GM21786 (cell line): Measurements from ENCODE around the gene ZNF132.
"Not testable (repeated sequence)": the region's sequence is repeated elsewhere in the genome, so short reads cannot be mapped to it uniquely, and the experiment has no call there.

Source experiments
- ATAC-seq: cut with Tn5 transposase; IDR thresholded peaks from one replicate; pipeline ENCODE4 v1.9.1; 2021; ENCODE audit not compliant: unreplicated experiment

ZNF132 gene

DNA sequence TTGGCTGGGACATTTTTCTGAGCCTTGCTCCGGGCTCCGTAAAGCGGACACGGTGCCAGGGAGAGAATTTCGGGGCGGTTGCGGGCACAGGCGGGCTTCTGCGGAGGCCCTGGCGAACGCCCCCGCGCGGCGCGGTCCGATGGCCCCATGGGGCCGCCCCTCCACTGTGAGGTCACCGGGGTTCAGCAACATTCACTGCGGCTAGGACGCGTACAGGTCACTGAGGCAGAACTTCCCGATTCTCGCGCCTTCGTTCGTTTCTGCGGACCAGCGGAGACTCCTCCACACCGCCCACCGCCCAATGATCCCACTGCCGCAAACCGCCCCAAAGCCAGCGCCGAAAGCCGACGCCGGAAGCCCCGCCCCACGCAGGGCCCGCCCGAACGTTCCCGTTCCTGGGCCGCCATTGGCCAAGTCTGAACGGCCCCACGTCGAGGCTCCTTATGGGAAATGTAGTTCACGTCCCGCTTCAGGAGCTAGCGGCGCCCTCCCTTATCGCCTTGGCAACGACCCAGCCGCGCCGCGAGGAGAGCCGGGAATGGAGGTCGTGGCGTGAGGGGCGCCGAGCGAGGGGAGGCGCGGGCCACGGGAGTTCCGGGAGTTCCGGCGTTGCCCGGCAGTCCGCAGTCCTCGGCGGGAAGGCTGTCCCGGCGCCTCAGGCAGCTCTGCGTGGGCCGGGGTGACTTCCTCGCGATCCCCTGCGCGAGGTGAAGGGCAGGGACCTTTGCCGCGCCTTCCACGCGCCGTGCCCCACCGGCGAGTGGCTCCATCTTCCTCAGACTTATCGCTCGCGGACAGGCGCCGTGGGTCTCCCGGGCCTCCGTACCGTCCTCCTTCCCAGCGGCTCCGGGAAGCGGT is 31.6 kb downstream of the ZNF132 start, which contains the start of gene ZNF584:
ZNF584 (plus strand) TSS at position 498 of the 858 bp plus-strand sequence. CDS start 499 bp downstream, outside the sequence.
- ATAC-seq, result peak; percentile 90

DNA sequence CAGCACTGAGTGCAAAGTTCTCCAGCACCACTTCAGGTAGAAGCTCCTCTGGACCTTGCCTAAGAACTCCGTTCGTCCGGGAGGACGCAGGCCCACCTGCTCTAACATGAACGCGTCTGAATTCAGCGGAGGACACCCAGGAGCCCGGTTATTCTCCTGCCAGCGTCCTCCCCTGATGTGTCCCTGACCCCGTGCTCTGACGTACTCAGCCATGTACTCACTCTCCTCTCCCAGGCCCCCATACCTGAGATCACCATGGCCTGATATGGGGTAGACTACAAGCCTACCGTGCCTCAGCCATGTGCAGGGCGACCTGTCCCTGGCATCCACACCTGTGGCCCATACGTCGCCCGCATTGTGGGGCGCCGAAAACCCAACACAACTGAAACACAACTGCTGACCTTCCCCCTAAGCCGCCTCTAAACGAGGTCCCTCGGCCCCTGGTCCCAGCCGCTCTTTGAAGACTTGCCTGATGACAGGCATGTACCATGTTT is 32.2 kb downstream of the ZNF132 start:
- no peak for ATAC-seq

- no peak for ATAC-seq
Measured at GRCh38 chr19:58406818-58407657, 32.9 kb downstream of the ZNF132 start.

GRCh38 chr19:58403920-58404478 is 36.0 kb downstream of the ZNF132 start:
- ATAC-seq, result not testable (repeated sequence)

DNA sequence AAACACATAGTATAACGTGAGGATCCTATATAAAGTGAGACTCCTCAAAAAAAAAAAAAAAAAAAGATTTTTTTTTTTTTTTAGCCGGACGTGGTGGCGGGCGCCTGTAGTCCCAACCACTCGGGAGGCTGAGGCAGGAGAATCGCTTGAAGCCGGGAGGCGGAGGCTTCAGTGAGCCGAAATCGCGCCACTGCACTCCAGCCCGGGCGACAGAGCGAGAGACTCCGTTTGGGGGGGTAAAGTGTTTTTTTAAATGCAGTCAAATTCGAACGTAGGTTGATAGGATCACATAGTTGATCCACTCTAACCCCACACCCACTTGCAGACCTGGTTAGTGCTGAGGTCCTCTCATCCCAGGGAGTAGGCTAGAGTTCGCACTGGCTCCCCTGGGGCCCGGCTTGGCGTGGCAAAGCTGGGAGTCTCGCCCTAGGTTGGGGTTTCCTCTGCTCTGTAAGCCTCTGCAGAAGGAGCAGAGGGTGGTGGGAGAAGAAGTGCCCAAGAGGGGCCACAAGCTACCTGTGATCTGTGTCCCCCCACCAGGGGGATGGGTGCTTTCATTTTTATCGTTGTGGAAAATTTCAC is 38.0 kb downstream of the ZNF132 start:
- no peak for ATAC-seq

DNA sequence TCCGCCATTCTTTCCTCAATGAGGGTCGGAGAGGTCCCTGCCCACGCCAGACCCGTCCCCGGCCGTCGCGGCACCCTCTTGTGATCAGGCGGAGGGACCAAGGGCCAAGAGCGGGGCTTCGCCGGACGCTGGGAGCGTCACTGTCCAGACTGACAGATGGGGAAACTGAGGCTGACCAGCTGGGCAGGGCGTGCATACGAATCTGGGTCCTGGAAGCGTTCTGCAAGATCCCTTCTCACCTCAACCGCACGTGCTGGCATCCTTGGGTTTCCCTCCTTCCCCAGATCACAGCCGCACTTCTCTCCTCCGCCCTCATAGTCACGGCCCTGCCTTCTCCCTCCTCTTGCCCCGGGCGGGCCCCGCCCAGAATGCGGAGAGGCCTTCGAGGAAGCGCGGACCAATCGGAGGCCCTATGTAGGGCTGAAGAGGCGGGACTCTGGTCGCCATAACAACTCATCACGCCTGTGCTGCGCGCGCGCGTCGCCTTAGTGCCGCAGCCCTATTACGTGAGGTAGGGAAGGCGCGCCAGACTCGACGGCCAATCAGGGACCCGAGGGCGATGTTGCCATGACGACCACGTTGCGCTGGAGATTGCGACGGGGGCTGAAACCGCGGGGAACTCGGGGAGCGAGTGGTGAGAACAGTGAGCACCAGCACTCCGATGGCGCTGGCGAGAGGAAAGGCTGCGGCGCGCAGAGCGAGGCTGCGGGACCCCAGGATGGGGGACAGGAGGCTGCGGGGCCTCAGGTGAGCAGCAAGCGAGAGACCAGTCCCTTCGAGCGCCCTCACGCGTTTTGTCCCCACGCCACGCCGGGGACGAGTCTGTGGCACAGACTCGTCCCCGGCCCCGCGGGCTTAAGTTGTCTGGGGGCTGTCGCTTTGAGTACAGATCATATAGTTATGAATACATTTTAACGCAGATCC is 38.8 kb downstream of the ZNF132 start:
- peak; percentile 99 for ATAC-seq

DNA sequence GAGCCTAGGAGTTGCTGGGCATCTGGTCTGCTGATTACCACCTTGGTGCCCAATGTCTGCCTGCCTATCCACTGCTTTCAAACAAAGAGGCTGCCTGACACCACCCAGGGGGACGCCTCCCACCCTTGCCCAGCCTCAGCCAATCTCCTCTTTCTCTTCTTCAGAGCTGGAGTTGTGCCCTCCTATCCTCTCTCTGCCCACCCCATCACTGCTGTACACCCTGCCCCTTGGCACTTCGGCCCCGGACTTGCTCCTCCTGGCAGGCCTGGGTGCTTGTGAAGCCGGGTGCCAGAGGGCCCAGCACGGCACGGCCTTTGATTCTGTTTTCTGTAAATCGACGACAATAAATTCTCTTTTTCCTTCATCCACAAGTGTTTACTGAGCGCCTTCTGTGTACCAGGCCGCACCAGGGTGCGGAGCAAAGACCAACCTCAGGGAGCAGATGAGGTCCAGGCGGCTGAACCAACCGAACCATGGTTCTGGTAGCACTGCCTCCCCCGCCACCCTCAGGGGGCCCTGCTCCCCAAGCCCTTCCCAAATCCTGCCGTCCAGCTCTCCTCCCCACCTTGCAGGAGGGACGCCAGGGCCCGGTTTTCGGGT is 39.5 kb downstream of the ZNF132 start:
- ATAC-seq, result no peak

GRCh38 chr19:58399903-58400302 is 40.0 kb downstream of the ZNF132 start:
- ATAC-seq, result no peak

GRCh38 chr19:58398545-58398944 is 41.4 kb downstream of the ZNF132 start:
- ATAC-seq, result no peak

- no peak for ATAC-seq
Measured at GRCh38 chr19:58398087-58398486, 41.9 kb downstream of the ZNF132 start.

DNA sequence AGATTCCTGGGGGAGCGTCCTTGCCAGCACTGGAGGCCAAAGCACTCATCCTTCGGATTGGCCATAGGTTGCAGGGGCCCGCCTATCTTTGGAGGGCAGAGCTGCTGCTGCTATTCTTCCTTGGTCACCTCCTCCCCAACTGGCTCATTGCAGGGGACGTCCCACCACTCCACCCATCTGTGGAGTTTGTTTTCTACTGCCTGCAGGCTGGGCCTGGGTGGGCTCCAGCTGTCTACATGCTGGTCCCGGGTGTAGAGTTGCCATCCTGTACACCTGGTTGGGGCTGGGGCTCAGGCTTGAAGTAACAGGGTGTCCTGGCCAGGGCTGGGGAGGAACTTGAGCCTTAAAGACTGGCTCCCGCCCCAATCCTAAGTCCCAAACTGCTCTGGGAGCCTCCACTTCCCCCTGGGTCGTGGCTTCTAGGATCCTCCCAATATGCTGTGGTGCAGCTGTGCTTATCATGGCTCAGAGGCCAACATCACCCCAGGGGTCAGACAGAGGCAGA is 42.4 kb downstream of the ZNF132 start:
- no peak for ATAC-seq

GRCh38 chr19:58396691-58397532 is 43.0 kb downstream of the ZNF132 start:
- no peak for ATAC-seq

GRCh38 chr19:58395979-58396627 is 43.9 kb downstream of the ZNF132 start:
- ATAC-seq, result no peak

- ATAC-seq, result no peak
Measured at GRCh38 chr19:58395220-58395978, 44.6 kb downstream of the ZNF132 start, which contains the start of gene RNF225. TSS of gene RNF225 (plus strand) at chr19:58395656. CDS start at chr19:58396090, 434 bp downstream.

GRCh38 chr19:58394821-58395219 is 45.1 kb downstream of the ZNF132 start:
- no peak for ATAC-seq

DNA sequence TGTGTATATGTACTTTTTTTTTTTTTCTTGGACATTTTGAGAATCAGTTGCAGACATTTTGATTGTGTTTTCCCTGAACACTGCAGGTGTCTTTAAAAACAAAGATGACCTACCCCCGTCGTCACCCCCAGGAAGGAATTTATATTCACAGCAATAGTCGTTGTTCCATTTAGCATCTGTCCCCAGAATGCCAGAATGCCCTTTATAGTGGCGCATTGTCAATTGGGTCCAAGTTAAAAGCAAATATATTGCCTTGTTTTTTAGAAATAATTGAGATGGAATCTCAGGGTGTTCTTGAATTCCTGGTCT is 46.3 kb downstream of the ZNF132 start:
- no peak for ATAC-seq
